Retinal pigment epithelial cell (primary cell): ENCODE results near the gene SPAG16.

Experiments
- DNase-seq: peaks from one replicate; pipeline ENCODE4 v3.0.0-alpha.2; 2010; ENCODE audit warnings: low read depth
- H3K4me3 ChIP-seq: 2 replicates; pipeline ENCODE4 v1.5.1; 2011; ENCODE audit warnings: mild to moderate bottlenecking, low read length, control low read depth, moderate library complexity
- TF ChIP-seq, protein P1 (sequence below): conservative IDR thresholded peaks from 2 replicates; pipeline ENCODE4 v1.5.1; 2011; ENCODE audit warnings: low read depth, low read length, control low read depth, inconsistent platforms

Gene SPAG16

DNA sequence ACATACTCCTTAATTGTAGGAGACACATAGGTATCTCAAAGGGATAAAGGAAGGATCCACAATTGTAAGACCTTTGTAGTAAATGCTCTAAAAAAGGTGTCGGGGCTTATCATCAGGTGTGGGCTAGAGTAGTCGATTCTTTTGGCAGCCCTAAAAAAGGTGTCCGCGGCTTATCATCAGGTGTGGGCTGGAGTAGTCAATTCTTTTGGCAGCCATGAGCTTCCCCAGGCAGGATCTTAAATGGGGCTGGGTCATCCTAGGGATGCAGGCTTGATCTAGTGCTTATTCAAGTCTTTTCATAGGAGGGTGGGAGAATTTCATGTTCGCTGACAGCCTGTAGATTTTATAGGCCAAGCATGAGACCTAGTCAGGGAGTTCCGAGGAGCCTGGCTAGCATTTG lies 720.2 kb downstream of the SPAG16 start:
- no peak for DNase-seq
- TF ChIP-seq, protein P1, sequence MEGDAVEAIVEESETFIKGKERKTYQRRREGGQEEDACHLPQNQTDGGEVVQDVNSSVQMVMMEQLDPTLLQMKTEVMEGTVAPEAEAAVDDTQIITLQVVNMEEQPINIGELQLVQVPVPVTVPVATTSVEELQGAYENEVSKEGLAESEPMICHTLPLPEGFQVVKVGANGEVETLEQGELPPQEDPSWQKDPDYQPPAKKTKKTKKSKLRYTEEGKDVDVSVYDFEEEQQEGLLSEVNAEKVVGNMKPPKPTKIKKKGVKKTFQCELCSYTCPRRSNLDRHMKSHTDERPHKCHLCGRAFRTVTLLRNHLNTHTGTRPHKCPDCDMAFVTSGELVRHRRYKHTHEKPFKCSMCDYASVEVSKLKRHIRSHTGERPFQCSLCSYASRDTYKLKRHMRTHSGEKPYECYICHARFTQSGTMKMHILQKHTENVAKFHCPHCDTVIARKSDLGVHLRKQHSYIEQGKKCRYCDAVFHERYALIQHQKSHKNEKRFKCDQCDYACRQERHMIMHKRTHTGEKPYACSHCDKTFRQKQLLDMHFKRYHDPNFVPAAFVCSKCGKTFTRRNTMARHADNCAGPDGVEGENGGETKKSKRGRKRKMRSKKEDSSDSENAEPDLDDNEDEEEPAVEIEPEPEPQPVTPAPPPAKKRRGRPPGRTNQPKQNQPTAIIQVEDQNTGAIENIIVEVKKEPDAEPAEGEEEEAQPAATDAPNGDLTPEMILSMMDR, result no peak
- H3K4me3 ChIP-seq, result no peak overlapping the region

DNA sequence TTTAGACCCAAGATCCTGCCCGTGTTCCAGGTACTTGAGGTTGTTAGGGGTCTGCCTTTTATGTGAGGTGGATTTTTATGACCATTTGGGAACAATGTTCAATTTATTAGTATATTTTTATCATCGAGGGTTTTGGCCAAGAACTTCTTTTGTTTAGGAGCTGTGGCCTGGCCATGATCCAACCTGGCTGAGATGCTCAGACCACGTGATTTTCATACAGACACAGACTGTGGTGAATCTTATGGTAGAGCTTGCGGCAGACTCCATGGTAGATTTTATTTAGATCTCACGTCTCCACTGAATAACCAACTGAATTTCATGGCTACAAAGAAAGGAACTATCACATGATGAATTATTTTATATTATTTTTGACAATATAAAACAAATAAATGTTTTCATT lies 721.1 kb downstream of the SPAG16 start:
- H3K4me3 ChIP-seq, result no peak overlapping the region
- DNase-seq, result no peak
- TF ChIP-seq, protein P1, result no peak

DNA sequence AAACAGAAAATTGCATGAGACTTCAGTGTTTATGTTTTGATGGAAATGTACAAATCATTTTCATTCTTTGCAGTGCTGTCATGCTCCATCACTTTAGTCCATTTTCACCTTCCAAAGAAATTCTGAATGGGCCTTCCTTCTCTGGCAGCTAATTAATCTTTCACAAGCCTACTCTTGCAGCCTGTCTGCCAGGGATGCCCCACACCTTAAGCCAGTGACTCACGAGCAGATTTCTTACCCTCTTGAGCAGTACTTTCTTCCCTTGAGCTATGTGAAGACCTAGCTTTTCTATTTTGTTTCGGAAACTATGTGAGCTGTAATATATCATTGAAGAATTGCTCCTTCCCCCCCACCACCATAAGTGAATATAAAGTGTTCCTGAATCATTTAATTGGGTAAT lies 722.3 kb downstream of the SPAG16 start:
- H3K4me3 ChIP-seq, result no peak overlapping the region
- TF ChIP-seq, protein P1, result no peak
- DNase-seq, result peak; percentile 23

DNA sequence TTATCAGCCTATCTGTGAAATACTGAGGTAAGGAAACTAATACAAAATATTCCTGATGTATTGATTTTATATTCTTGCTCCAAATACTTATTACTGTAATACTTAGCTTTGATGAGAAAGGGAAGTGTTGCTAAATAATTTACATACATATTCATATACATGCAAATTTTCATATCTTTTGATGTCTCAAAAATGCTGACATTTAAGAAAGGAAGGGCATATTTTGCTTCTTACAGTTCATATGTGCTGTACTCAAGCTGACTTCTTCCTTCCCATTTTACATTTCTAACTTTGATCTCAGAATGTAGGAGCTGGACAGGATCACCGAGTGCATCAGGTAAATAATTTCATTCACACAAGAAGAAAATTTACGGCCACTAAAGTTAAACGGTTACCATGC lies 727.4 kb downstream of the SPAG16 start:
- DNase-seq, result no peak
- no peak overlapping the region for H3K4me3 ChIP-seq

DNA sequence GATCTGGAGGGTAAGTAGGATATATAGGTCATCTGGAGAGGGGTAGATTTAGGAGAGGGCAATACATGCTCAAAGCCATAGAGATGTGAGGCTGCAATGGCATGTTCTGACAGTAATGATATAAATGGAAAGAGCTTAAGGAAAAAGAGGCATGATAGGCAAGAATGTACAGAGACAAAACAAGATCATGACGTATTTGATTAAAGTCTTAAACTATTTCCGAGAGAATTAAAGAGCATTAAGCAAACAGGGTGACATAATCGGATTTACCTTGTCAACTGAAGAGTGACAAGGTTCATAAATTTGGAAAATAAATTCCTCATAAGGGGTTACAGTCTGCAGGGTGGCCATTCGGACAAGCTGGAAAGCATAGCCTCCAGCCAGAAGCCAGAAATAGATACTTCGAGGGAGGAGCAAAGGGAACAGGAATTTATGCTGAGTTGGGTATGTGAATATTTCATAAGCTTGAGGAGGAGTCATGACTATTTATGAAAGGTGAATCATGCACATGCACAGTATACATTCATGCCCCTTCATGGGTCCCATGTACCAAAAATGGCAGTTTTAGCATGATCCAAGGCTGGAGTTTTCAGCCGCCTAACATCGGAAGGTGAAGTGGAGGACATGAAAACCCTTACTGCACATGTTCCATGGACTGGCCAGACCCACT lies 730.4 kb downstream of the SPAG16 start:
- TF ChIP-seq, protein P1, result no peak
- DNase-seq, result peak; percentile 40

More for the DNA sequence above, 727.4 kb downstream of the SPAG16 start:
- TF ChIP-seq, protein P1, result no peak

DNA sequence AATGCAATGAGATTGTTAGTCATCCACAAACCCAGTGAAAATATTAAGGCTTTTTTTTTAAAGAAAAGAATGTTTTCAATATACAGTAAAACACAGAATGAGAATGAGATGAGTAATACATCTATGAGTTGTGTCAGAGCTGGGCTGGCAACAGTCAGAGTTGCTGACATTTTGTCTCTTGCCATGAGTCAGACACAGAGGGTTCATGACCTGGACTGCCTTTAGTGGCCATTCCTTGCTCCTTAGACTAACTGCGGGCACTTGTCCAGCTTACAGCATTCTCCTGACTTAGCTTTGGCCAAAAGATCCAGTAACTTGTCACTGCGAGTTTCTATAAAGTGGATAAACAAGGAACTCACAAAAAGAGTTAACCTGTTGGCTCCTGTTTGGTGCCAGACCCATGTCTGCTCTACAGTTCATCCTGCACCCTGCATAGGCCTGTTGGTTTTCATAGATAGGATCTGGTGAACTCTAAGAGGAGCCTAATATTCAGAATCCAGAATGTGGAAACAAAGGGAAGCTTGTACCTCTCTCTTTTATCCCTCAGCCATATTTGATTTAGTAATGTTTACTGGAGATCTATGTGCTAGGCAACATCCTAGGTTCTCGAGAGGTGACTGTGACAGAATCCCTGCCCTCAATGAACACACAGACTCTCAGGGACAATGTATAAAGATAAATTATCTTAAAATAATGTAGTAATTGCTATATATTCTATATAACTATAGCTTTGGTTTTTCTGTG lies 735.1 kb downstream of the SPAG16 start:
- no peak overlapping the region for H3K4me3 ChIP-seq
- peak; percentile 97 for DNase-seq
- TF ChIP-seq, protein P1, result no peak

More for the DNA sequence above, 730.4 kb downstream of the SPAG16 start:
- no peak overlapping the region for H3K4me3 ChIP-seq

DNA sequence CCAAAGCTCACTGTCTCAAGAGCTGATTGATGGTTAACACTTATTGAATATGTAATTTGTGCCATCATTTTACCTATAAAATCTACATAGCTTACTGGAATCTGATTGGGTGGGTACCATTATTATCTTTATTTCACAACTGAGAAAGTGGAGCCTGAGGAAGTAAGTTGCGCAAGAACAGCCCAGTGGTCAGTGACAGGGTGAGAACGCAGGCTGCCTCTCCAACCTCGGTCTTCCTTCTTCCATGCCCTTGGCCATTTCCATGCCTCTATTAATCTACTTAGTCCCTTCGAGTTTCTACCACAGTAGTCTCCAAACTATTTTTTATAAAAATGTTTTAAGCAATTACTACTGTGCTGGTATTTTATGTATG lies 735.7 kb downstream of the SPAG16 start:
- DNase-seq, result no peak
- TF ChIP-seq, protein P1, result no peak
- H3K4me3 ChIP-seq, result no peak overlapping the region
